ENCODE measurements around the gene OR2B2. TPM values are rescaled to one million over a fixed set of nuclear protein-coding genes. Genes with fewer than 3 reads are reported as not detected.

Gene OR2B2
- total and polyA plus RNA-seq, 4 donors = not detected

GRCh38 chr6:27893059-27893835 lies 18.9 kb downstream of the OR2B2 start:
- Histone ChIP-seq H3K27me3 (ENCODE audit: control insufficient read depth in 4 of 4, insufficient read depth in 4 of 4, low read length in 3 of 4) (no peaks in the 10 kb centered on the region), H3K4me1 (ENCODE audit: control insufficient read depth in 4 of 4, insufficient read depth in 4 of 4, low read length in 3 of 4) (peaks cover 3 to 38% (median 18%) of the 10 kb centered on the region in 4 donors), H3K36me3 (ENCODE audit: control insufficient read depth in 4 of 4, insufficient read depth in 3 of 4, low read depth in 1 of 4, low read length in 3 of 4) (no peaks in the 10 kb centered on the region), H3K4me3 (ENCODE audit: low read depth in 1 of 3, low read length in 3 of 3) (peak overlapping the region; percentile 60 to 91 (median 89)), H3K9ac (ENCODE audit: low read depth in 1 of 2, low read length in 2 of 2) (peak overlapping the region; percentile 56 to 76), H3K27ac (ENCODE audit: low read depth in 1 of 2, low read length in 2 of 2) (peak overlapping the region; percentile 88 to 92), H3K9me3 (ENCODE audit: control insufficient read depth in 4 of 4, low read length in 3 of 4) (peaks cover 0 to 12% (median 0%) of the 10 kb centered on the region in 4 donors)
- under 1% methylated on average over 41 of the region's 41 CpGs for WGBS
- DNase-seq (ENCODE audit: low spot score) = peak; percentile 96
- TF ChIP-seq CTCF (IDR thresholded peaks at IDR 0.05; ENCODE audit: low read depth, low read length, missing input control) (no peak), YY1 (IDR thresholded peaks at IDR 0.05) (peak; percentile 86), FOXA1 (IDR thresholded peaks at IDR 0.05) (no peak), REST (IDR thresholded peaks at IDR 0.05) (peak; percentile 95), RAD21 (IDR thresholded peaks at IDR 0.05) (peak; percentile 16 to 28), HNF4G (IDR thresholded peaks at IDR 0.05) (peak; percentile 13), SP1 (IDR thresholded peaks at IDR 0.05) (peak; percentile 77), EGR1 (IDR thresholded peaks at IDR 0.05; ENCODE audit: low read depth in 2 of 2) (no peak), HNF4A (conservative IDR thresholded peaks at IDR 0.05) (no peak), GABPA (IDR thresholded peaks at IDR 0.05 in 1 of 2, conservative IDR thresholded peaks at IDR 0.05 in 1 of 2) (peak in 1 of 2 donors; percentile 39), RXRA (IDR thresholded peaks at IDR 0.05) (peak in 1 of 2 donors; percentile 28), TAF1 (conservative IDR thresholded peaks at IDR 0.05) (peak; percentile 99), FOXA2 (IDR thresholded peaks at IDR 0.05) (peak; percentile 23)

- DNase-seq (ENCODE audit: low spot score) = no peak
- no peaks in the 10 kb centered on the region for H3K27me3 ChIP-seq (ENCODE audit: control insufficient read depth in 4 of 4, insufficient read depth in 4 of 4, low read length in 3 of 4)
- H3K27ac ChIP-seq (ENCODE audit: low read depth in 1 of 2, low read length in 2 of 2) = peak overlapping the region; percentile 88 to 92
- peak overlapping the region; percentile 33 to 71 (median 50) for H3K4me3 ChIP-seq (ENCODE audit: low read depth in 1 of 3, low read length in 3 of 3)
- H3K4me1 ChIP-seq (ENCODE audit: control insufficient read depth in 4 of 4, insufficient read depth in 4 of 4, low read length in 3 of 4) = peaks cover 3 to 38% (median 18%) of the 10 kb centered on the region in 4 donors
- peak overlapping the region; percentile 45 to 76 for H3K9ac ChIP-seq (ENCODE audit: low read depth in 1 of 2, low read length in 2 of 2)
- 2% methylated on average over 26 of the region's 26 CpGs for WGBS
- H3K9me3 ChIP-seq (ENCODE audit: control insufficient read depth in 4 of 4, low read length in 3 of 4) = peaks cover 0 to 12% (median 0%) of the 10 kb centered on the region in 4 donors
- H3K36me3 ChIP-seq (ENCODE audit: control insufficient read depth in 4 of 4, insufficient read depth in 3 of 4, low read depth in 1 of 4, low read length in 3 of 4) = no peaks in the 10 kb centered on the region
- TF ChIP-seq HNF4A (conservative IDR thresholded peaks at IDR 0.05) (no peak), JUND (IDR thresholded peaks at IDR 0.05) (no peak), EGR1 (IDR thresholded peaks at IDR 0.05; ENCODE audit: low read depth in 2 of 2) (no peak), REST (IDR thresholded peaks at IDR 0.05) (no peak), FOXA2 (IDR thresholded peaks at IDR 0.05) (no peak), NR2F2 (IDR thresholded peaks at IDR 0.05) (no peak), MAX (IDR thresholded peaks at IDR 0.05) (no peak), RXRA (IDR thresholded peaks at IDR 0.05) (no peak), ATF3 (IDR thresholded peaks at IDR 0.05) (no peak), ZBTB33 (IDR thresholded peaks at IDR 0.05) (no peak), FOXA1 (IDR thresholded peaks at IDR 0.05) (no peak), YY1 (IDR thresholded peaks at IDR 0.05) (no peak), GABPA (IDR thresholded peaks at IDR 0.05 in 1 of 2, conservative IDR thresholded peaks at IDR 0.05 in 1 of 2) (no peak), RAD21 (IDR thresholded peaks at IDR 0.05) (no peak), SP1 (IDR thresholded peaks at IDR 0.05) (no peak), HNF4G (IDR thresholded peaks at IDR 0.05) (no peak)
These were observed 19.5 kb downstream of the OR2B2 start for GRCh38 chr6:27892649-27893058.
